Calu3 (cell line): ENCODE data around the gene RAF1. TPM values are rescaled to one million over a fixed set of nuclear protein-coding genes. Genes with fewer than 3 reads are reported as not detected.

Experiments used
- BruUV-seq: library from RNA; stranded (reverse); fragments of 400-500 nt; replicated peaks from 2 replicates; lab custom pipeline; 2021; lab: Mats Ljungman, UMichigan
- CTCF ChIA-PET: fragments of 300-600 bp; sonication (Branson Sonifier 250); formaldehyde crosslinking; loops from one replicate; lab custom pipeline; 2022; ENCODE audit warnings: antibody characterized with exemption; lab: Charles Lee
- DNase-seq: peaks from one replicate; pipeline ENCODE4 v3.0.0; 2022
- H3K27ac Mint-ChIP-seq: one replicate; pipeline ENCODE4 v1.8.0; 2022; ENCODE audit warnings: mixed read lengths; ENCODE audit not compliant: unreplicated experiment
- H3K27me3 Mint-ChIP-seq: one replicate; pipeline ENCODE4 v1.8.0; 2022; ENCODE audit warnings: mixed read lengths; ENCODE audit not compliant: unreplicated experiment
- H3K36me3 Mint-ChIP-seq: one replicate; pipeline ENCODE4 v1.8.0; 2022; ENCODE audit warnings: mild to moderate bottlenecking, moderate library complexity, mixed read lengths; ENCODE audit not compliant: insufficient read depth, unreplicated experiment
- H3K4me1 Mint-ChIP-seq: one replicate; pipeline ENCODE4 v1.8.0; 2022; ENCODE audit warnings: mild to moderate bottlenecking, low read depth, mixed read lengths; ENCODE audit not compliant: unreplicated experiment
- H3K4me3 Mint-ChIP-seq: one replicate; pipeline ENCODE4 v1.8.0; 2022; ENCODE audit warnings: mild to moderate bottlenecking, low read depth, moderate library complexity, mixed read lengths; ENCODE audit not compliant: unreplicated experiment
- H3K9me3 Mint-ChIP-seq: one replicate; pipeline ENCODE4 v1.8.0; 2022; ENCODE audit warnings: low read depth, mixed read lengths; ENCODE audit not compliant: unreplicated experiment
- CTCF ChIP-seq: fragments of 200-600 bp; IDR thresholded peaks from one replicate; pipeline ENCODE4 v1.8.0; 2022; ENCODE audit warnings: antibody characterized with exemption; ENCODE audit not compliant: unreplicated experiment
- intact Hi-C: fragments of 100-400 bp; cut with micrococcal nuclease; formaldehyde crosslinking; loops from one replicate; pipeline ENCODE4 v1.10.0; 2022; ENCODE audit not compliant: unreplicated experiment
- total RNA-seq: library from RNA; stranded (reverse); gene quantifications from 2 replicates; pipeline ENCODE4 v1.2.3, GENCODE V29; 2022

The RAF1 gene
- total RNA-seq, 1 experiment from 2014 or later, result 69.3 TPM

- no peak overlapping the region for H3K27ac Mint-ChIP-seq
- no TSS peak for BruUV-seq
- H3K9me3 Mint-ChIP-seq, result no peaks in the 10 kb centered on the region
- intact Hi-C loops, result no loop called here
- DNase-seq, result no peak
- CTCF ChIA-PET, result no interaction called here
- no peak overlapping the region for H3K4me3 Mint-ChIP-seq
- peaks cover 22% of the 10 kb centered on the region for H3K4me1 Mint-ChIP-seq
- no peak for TF ChIP-seq CTCF
- no peaks in the 10 kb centered on the region for H3K27me3 Mint-ChIP-seq
- H3K36me3 Mint-ChIP-seq, result peaks cover 4% of the 10 kb centered on the region
Observed at GRCh38 chr3:12656193-12656592, 7.7 kb downstream of the RAF1 start.

- peaks cover 4% of the 10 kb centered on the region for H3K36me3 Mint-ChIP-seq
- H3K27ac Mint-ChIP-seq, result no peak overlapping the region
- CTCF ChIA-PET, result no interaction called here
- H3K9me3 Mint-ChIP-seq, result no peaks in the 10 kb centered on the region
- intact Hi-C loops, result no loop called here
- no TSS peak for BruUV-seq
- H3K27me3 Mint-ChIP-seq, result no peaks in the 10 kb centered on the region
- TF ChIP-seq CTCF, result no peak
- no peak overlapping the region for H3K4me3 Mint-ChIP-seq
- peaks cover 22% of the 10 kb centered on the region for H3K4me1 Mint-ChIP-seq
- no peak for DNase-seq
Observed at GRCh38 chr3:12655701-12656100, 8.2 kb downstream of the RAF1 start.

GRCh38 chr3:12653747-12654146 lies 10.2 kb downstream of the RAF1 start:
- peaks cover 5% of the 10 kb centered on the region for H3K4me1 Mint-ChIP-seq
- no peaks in the 10 kb centered on the region for H3K9me3 Mint-ChIP-seq
- BruUV-seq, result no TSS peak
- no peak for TF ChIP-seq CTCF
- intact Hi-C loops, result no loop called here
- CTCF ChIA-PET, result interaction anchor here (0.7 kb wide), 1 partner anchor 1998 kb away, joined by 4 read pairs; the partner anchor contains the start of gene CCDC174
- DNase-seq, result no peak
- H3K27me3 Mint-ChIP-seq, result no peaks in the 10 kb centered on the region
- H3K27ac Mint-ChIP-seq, result no peak overlapping the region
- no peak overlapping the region for H3K4me3 Mint-ChIP-seq
- H3K36me3 Mint-ChIP-seq, result peaks cover 4% of the 10 kb centered on the region

- Mint-ChIP-seq H3K27me3 (no peaks in the 10 kb centered on the region), H3K27ac (no peak overlapping the region), H3K4me3 (no peak overlapping the region), H3K36me3 (no peaks in the 10 kb centered on the region), H3K9me3 (no peaks in the 10 kb centered on the region), H3K4me1 (no peaks in the 10 kb centered on the region)
- no peak for DNase-seq
- intact Hi-C loops, result no loop called here
- no TSS peak for BruUV-seq
- CTCF ChIA-PET, result no interaction called here
- no peak for TF ChIP-seq CTCF
Observed at GRCh38 chr3:12648384-12648959, 15.4 kb downstream of the RAF1 start.
